ENCODE data around the gene NAV1. TPM values are rescaled to one million over a fixed set of nuclear protein-coding genes. Genes with fewer than 3 reads are reported as not detected.

The NAV1 gene
- total and polyA plus RNA-seq, 2 of the 8 experiments (the other 6 are each of a cell fraction or from before 2014, with no cell fraction given): 9.9 to 42.7 TPM

DNA sequence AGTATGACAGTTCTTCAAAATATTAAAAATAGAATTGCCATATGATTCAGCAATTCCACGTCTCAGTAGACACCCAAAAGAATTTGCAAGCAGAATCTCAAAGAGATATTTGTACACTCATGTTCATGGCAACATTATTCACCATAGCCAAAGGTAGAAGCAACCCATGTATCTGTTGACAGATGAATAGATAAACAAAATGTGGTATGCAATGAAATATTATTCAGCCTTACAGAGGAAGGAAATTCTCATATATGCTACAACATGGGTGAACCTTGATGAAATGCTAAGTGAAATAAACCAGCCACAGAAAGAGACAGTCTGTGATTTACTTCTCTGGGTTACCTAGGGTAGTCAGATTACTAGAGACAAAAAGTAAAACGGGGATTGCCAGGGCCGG, 47.0 kb downstream of the NAV1 start (continued):
- TF ChIP-seq, protein P1, sequence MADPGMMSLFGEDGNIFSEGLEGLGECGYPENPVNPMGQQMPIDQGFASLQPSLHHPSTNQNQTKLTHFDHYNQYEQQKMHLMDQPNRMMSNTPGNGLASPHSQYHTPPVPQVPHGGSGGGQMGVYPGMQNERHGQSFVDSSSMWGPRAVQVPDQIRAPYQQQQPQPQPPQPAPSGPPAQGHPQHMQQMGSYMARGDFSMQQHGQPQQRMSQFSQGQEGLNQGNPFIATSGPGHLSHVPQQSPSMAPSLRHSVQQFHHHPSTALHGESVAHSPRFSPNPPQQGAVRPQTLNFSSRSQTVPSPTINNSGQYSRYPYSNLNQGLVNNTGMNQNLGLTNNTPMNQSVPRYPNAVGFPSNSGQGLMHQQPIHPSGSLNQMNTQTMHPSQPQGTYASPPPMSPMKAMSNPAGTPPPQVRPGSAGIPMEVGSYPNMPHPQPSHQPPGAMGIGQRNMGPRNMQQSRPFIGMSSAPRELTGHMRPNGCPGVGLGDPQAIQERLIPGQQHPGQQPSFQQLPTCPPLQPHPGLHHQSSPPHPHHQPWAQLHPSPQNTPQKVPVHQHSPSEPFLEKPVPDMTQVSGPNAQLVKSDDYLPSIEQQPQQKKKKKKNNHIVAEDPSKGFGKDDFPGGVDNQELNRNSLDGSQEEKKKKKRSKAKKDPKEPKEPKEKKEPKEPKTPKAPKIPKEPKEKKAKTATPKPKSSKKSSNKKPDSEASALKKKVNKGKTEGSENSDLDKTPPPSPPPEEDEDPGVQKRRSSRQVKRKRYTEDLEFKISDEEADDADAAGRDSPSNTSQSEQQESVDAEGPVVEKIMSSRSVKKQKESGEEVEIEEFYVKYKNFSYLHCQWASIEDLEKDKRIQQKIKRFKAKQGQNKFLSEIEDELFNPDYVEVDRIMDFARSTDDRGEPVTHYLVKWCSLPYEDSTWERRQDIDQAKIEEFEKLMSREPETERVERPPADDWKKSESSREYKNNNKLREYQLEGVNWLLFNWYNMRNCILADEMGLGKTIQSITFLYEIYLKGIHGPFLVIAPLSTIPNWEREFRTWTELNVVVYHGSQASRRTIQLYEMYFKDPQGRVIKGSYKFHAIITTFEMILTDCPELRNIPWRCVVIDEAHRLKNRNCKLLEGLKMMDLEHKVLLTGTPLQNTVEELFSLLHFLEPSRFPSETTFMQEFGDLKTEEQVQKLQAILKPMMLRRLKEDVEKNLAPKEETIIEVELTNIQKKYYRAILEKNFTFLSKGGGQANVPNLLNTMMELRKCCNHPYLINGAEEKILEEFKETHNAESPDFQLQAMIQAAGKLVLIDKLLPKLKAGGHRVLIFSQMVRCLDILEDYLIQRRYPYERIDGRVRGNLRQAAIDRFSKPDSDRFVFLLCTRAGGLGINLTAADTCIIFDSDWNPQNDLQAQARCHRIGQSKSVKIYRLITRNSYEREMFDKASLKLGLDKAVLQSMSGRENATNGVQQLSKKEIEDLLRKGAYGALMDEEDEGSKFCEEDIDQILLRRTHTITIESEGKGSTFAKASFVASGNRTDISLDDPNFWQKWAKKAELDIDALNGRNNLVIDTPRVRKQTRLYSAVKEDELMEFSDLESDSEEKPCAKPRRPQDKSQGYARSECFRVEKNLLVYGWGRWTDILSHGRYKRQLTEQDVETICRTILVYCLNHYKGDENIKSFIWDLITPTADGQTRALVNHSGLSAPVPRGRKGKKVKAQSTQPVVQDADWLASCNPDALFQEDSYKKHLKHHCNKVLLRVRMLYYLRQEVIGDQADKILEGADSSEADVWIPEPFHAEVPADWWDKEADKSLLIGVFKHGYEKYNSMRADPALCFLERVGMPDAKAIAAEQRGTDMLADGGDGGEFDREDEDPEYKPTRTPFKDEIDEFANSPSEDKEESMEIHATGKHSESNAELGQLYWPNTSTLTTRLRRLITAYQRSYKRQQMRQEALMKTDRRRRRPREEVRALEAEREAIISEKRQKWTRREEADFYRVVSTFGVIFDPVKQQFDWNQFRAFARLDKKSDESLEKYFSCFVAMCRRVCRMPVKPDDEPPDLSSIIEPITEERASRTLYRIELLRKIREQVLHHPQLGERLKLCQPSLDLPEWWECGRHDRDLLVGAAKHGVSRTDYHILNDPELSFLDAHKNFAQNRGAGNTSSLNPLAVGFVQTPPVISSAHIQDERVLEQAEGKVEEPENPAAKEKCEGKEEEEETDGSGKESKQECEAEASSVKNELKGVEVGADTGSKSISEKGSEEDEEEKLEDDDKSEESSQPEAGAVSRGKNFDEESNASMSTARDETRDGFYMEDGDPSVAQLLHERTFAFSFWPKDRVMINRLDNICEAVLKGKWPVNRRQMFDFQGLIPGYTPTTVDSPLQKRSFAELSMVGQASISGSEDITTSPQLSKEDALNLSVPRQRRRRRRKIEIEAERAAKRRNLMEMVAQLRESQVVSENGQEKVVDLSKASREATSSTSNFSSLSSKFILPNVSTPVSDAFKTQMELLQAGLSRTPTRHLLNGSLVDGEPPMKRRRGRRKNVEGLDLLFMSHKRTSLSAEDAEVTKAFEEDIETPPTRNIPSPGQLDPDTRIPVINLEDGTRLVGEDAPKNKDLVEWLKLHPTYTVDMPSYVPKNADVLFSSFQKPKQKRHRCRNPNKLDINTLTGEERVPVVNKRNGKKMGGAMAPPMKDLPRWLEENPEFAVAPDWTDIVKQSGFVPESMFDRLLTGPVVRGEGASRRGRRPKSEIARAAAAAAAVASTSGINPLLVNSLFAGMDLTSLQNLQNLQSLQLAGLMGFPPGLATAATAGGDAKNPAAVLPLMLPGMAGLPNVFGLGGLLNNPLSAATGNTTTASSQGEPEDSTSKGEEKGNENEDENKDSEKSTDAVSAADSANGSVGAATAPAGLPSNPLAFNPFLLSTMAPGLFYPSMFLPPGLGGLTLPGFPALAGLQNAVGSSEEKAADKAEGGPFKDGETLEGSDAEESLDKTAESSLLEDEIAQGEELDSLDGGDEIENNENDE (IDR thresholded peaks at IDR 0.05; ENCODE audit: insufficient replicate concordance, low read length): no peak
- TF ChIP-seq MAFK (IDR thresholded peaks at IDR 0.05; ENCODE audit: low read depth, low read length): no peak
- TF ChIP-seq TAF1 (IDR thresholded peaks at IDR 0.05; ENCODE audit: low read depth, low read length): no peak
- TF ChIP-seq, protein P2, sequence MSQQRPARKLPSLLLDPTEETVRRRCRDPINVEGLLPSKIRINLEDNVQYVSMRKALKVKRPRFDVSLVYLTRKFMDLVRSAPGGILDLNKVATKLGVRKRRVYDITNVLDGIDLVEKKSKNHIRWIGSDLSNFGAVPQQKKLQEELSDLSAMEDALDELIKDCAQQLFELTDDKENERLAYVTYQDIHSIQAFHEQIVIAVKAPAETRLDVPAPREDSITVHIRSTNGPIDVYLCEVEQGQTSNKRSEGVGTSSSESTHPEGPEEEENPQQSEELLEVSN (IDR thresholded peaks at IDR 0.05): no peak
- TF ChIP-seq RAD21 (IDR thresholded peaks at IDR 0.05 in 1 of 2, conservative IDR thresholded peaks at IDR 0.05 in 1 of 2; ENCODE audit: low read depth in 2 of 2, low read length in 2 of 2): no peak
- no peak for TF ChIP-seq TEAD4 (IDR thresholded peaks at IDR 0.05; ENCODE audit: low read depth, low read length)
- no peak for TF ChIP-seq BCL11A (IDR thresholded peaks at IDR 0.05; ENCODE audit: low read depth in 2 of 2, low read length in 2 of 2)
- TF ChIP-seq POLR2AphosphoS5 (IDR thresholded peaks at IDR 0.05; ENCODE audit: low read depth, low read length): no peak
- TF ChIP-seq EZH2 (IDR thresholded peaks at IDR 0.05; ENCODE audit: low read depth, low read length, severe bottlenecking): no peak
- TF ChIP-seq, protein P3, sequence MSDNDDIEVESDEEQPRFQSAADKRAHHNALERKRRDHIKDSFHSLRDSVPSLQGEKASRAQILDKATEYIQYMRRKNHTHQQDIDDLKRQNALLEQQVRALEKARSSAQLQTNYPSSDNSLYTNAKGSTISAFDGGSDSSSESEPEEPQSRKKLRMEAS (IDR thresholded peaks at IDR 0.05): no peak

Measured in H1 (cell line).